ENCODE measurements around the gene ERP27.

DNA sequence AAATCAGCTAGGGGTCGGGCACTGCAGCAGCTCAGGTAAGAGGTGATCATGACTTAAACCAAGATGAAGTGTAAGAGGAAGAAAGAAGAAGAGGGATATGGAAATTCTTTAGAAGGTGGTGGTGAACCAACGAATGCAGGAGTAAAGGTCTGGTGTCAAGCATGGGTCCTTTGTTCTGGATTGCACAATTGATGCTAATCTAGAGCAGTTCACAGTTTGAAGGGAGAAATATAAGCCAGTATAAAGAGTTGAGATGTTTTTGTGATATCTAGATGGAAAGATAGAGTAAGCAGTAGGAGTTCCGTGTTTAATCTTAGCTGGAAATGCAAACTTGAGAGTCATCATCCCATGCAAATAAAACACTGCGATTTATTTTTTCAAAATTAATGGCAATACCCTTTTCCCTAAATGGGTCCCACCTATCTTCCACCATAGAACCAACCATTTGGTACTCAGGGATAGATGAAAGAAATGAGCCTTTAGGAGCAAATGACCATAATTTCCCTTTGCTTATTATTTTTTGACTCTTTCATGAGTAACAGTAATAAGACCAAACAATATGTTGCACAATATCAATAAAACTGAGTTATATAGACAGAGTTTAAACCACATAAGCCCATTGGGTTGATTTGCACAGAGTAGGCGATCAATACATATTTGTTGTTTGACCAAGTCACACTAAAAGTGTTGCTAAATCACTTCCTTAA is 37.7 kb downstream of the ERP27 start:
- TF ChIP-seq, protein P1, sequence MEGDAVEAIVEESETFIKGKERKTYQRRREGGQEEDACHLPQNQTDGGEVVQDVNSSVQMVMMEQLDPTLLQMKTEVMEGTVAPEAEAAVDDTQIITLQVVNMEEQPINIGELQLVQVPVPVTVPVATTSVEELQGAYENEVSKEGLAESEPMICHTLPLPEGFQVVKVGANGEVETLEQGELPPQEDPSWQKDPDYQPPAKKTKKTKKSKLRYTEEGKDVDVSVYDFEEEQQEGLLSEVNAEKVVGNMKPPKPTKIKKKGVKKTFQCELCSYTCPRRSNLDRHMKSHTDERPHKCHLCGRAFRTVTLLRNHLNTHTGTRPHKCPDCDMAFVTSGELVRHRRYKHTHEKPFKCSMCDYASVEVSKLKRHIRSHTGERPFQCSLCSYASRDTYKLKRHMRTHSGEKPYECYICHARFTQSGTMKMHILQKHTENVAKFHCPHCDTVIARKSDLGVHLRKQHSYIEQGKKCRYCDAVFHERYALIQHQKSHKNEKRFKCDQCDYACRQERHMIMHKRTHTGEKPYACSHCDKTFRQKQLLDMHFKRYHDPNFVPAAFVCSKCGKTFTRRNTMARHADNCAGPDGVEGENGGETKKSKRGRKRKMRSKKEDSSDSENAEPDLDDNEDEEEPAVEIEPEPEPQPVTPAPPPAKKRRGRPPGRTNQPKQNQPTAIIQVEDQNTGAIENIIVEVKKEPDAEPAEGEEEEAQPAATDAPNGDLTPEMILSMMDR (optimal IDR thresholded peaks at IDR 0.05 in 1 of 3, IDR thresholded peaks at IDR 0.05 in 1 of 3, conservative IDR thresholded peaks at IDR 0.05 in 1 of 3; ENCODE audit: extremely low read depth in 1 of 3, insufficient read depth in 2 of 3, low read length in 3 of 3): no peak
- no peak for TF ChIP-seq EZH2 (IDR thresholded peaks at IDR 0.05; ENCODE audit: low read length)

Data from keratinocyte (primary cell).